Measurements from ENCODE around the gene SPOUT1. TPM values are rescaled to one million over a fixed set of nuclear protein-coding genes. Genes with fewer than 3 reads are reported as not detected.
"Not testable (repeated sequence)": the region's sequence is repeated elsewhere in the genome, so short reads cannot be mapped to it uniquely, and the experiment has no call there.

The SPOUT1 gene
- total RNA-seq, 1 donor from 2014 or later: 19.5 TPM

- not testable (repeated sequence) for H2AFZ ChIP-seq (ENCODE audit: low read depth, low read length); FAIRE-seq; H3K4me1 ChIP-seq (ENCODE audit: insufficient read depth, low read length); H3K27ac Mint-ChIP-seq (ENCODE audit: unreplicated experiment); H3K79me2 ChIP-seq (ENCODE audit: insufficient read depth, low read length); H3K4me3 ChIP-seq (ENCODE audit: insufficient read depth, low read depth, low read length); H4K20me1 ChIP-seq (ENCODE audit: insufficient read depth, low read length); H3K27ac ChIP-seq (ENCODE audit: low read depth, low read length); DNase-seq (ENCODE audit: low read depth); H3K36me3 ChIP-seq (ENCODE audit: insufficient read depth, low read length); H3K27me3 Mint-ChIP-seq (ENCODE audit: low read depth, unreplicated experiment); H3K4me2 ChIP-seq (ENCODE audit: low read length); H3K27me3 ChIP-seq (ENCODE audit: insufficient read depth, low read length); H3K4me3 Mint-ChIP-seq (ENCODE audit: unreplicated experiment); H3K4me1 Mint-ChIP-seq (ENCODE audit: low read depth, unreplicated experiment); H3K9me3 ChIP-seq (ENCODE audit: insufficient read depth, low read depth, low read length); H3K9ac ChIP-seq (ENCODE audit: low read length)
- peak; percentile 41 for TF ChIP-seq CTCF (IDR thresholded peaks at IDR 0.05; ENCODE audit: insufficient read depth, low read depth, low read length)
- Mint-ChIP-seq H3K9me3 (ENCODE audit: unreplicated experiment) (peaks cover 23% of the 10 kb centered on the region), H3K36me3 (ENCODE audit: low read depth, unreplicated experiment) (peaks cover 19% of the 10 kb centered on the region)
Measured at GRCh38 chr9:128851779-128852600, 22.4 kb upstream of the SPOUT1 start.

- H3K4me3 ChIP-seq (ENCODE audit: insufficient read depth, low read depth, low read length); FAIRE-seq: not testable (repeated sequence)
Measured at GRCh38 chr9:128851024-128851423, 21.4 kb upstream of the SPOUT1 start.

GRCh38 chr9:128847803-128848202, 18.2 kb upstream of the SPOUT1 start:
- H4K20me1 ChIP-seq (ENCODE audit: insufficient read depth, low read length): peaks cover 5% of the 10 kb centered on the region
- H3K27ac ChIP-seq (ENCODE audit: low read depth, low read length): no peak overlapping the region
- no peak overlapping the region for H3K4me3 ChIP-seq (ENCODE audit: insufficient read depth, low read depth, low read length)
- no peak overlapping the region for H3K4me3 Mint-ChIP-seq (ENCODE audit: unreplicated experiment)
- H3K79me2 ChIP-seq (ENCODE audit: insufficient read depth, low read length): no peaks in the 10 kb centered on the region
- H3K9me3 ChIP-seq (ENCODE audit: insufficient read depth, low read depth, low read length): no peaks in the 10 kb centered on the region
- DNase-seq (ENCODE audit: low read depth): no peak
- H3K36me3 Mint-ChIP-seq (ENCODE audit: low read depth, unreplicated experiment): peaks cover 20% of the 10 kb centered on the region
- H3K27me3 Mint-ChIP-seq (ENCODE audit: low read depth, unreplicated experiment): no peaks in the 10 kb centered on the region
- H2AFZ ChIP-seq (ENCODE audit: low read depth, low read length): no peak overlapping the region
- no peaks in the 10 kb centered on the region for H3K36me3 ChIP-seq (ENCODE audit: insufficient read depth, low read length)
- TF ChIP-seq CTCF (IDR thresholded peaks at IDR 0.05; ENCODE audit: insufficient read depth, low read depth, low read length): no peak
- TF ChIP-seq EZH2 (IDR thresholded peaks at IDR 0.05; ENCODE audit: insufficient read depth, low read length): no peak
- FAIRE-seq: no peak
- no peaks in the 10 kb centered on the region for H3K27me3 ChIP-seq (ENCODE audit: insufficient read depth, low read length)
- H3K4me1 Mint-ChIP-seq (ENCODE audit: low read depth, unreplicated experiment): no peaks in the 10 kb centered on the region
- no peak overlapping the region for H3K27ac Mint-ChIP-seq (ENCODE audit: unreplicated experiment)
- no peak overlapping the region for H3K9ac ChIP-seq (ENCODE audit: low read length)
- peaks cover 23% of the 10 kb centered on the region for H3K9me3 Mint-ChIP-seq (ENCODE audit: unreplicated experiment)
- H3K4me1 ChIP-seq (ENCODE audit: insufficient read depth, low read length): no peaks in the 10 kb centered on the region
- H3K4me2 ChIP-seq (ENCODE audit: low read length): no peak overlapping the region

More at GRCh38 chr9:128851024-128851423, 21.4 kb upstream of the SPOUT1 start:
- H3K27ac Mint-ChIP-seq (ENCODE audit: unreplicated experiment); H3K36me3 ChIP-seq (ENCODE audit: insufficient read depth, low read length); H3K79me2 ChIP-seq (ENCODE audit: insufficient read depth, low read length); H3K4me2 ChIP-seq (ENCODE audit: low read length); H3K4me3 Mint-ChIP-seq (ENCODE audit: unreplicated experiment); H3K27ac ChIP-seq (ENCODE audit: low read depth, low read length); H3K9me3 ChIP-seq (ENCODE audit: insufficient read depth, low read depth, low read length); DNase-seq (ENCODE audit: low read depth); H3K9ac ChIP-seq (ENCODE audit: low read length); H3K27me3 Mint-ChIP-seq (ENCODE audit: low read depth, unreplicated experiment); H4K20me1 ChIP-seq (ENCODE audit: insufficient read depth, low read length); H3K4me1 Mint-ChIP-seq (ENCODE audit: low read depth, unreplicated experiment); H2AFZ ChIP-seq (ENCODE audit: low read depth, low read length); H3K4me1 ChIP-seq (ENCODE audit: insufficient read depth, low read length); H3K27me3 ChIP-seq (ENCODE audit: insufficient read depth, low read length): not testable (repeated sequence)
- peaks cover 23% of the 10 kb centered on the region for H3K9me3 Mint-ChIP-seq (ENCODE audit: unreplicated experiment)
- H3K36me3 Mint-ChIP-seq (ENCODE audit: low read depth, unreplicated experiment): peaks cover 18% of the 10 kb centered on the region

Data from astrocyte (in vitro differentiated cells and primary cell).